Right renal cortex interstitium (tissue), 3 donors: ENCODE results near the gene CLIC6. TPM values are rescaled to one million over a fixed set of nuclear protein-coding genes. Genes with fewer than 3 reads are reported as not detected.
A peak's percentile ranks its signal among the peaks of the same experiment; 100 is the strongest.

Source experiments
- DNase-seq, 3 donors: peaks; one replicate each; pipeline ENCODE4 v3.0.0-alpha.2; 2013; ENCODE audit warnings: low read depth in 3 of 3, low spot score in 2 of 3
- polyA plus RNA-seq, 3 donors: library from polyadenylated mRNA; unstranded; fragments of 120-200 nt; gene quantifications; one replicate each; pipeline ENCODE4 v1.2.1, GENCODE V29; 2013; ENCODE audit not compliant: insufficient read length in 3 of 3

The CLIC6 gene
- polyA plus RNA-seq: 1 to 10 TPM; 1.2 to 2.1 (median 1.8) TPM

GRCh38 chr21:34668803-34669148 lies at the start of gene CLIC6:
Gene CLIC6 (plus strand): TSS chr21:34668994. CDS start chr21:34669389, 395 bp downstream.
- no peak for DNase-seq

GRCh38 chr21:34619841-34620665 lies 48.7 kb upstream of the CLIC6 start:
- DNase-seq: no peak

- DNase-seq: no peak
Observed at GRCh38 chr21:34621434-34622350, 47.1 kb upstream of the CLIC6 start.

- DNase-seq: no peak
Observed at GRCh38 chr21:34623516-34623915, 45.3 kb upstream of the CLIC6 start.

- no peak for DNase-seq
Observed at GRCh38 chr21:34625030-34625593, 43.7 kb upstream of the CLIC6 start.

GRCh38 chr21:34626131-34626530 lies 42.7 kb upstream of the CLIC6 start:
- no peak for DNase-seq

GRCh38 chr21:34630536-34631143 lies 38.2 kb upstream of the CLIC6 start:
- DNase-seq: peak; percentile 36 to 42 (median 41)

GRCh38 chr21:34632498-34632897 lies 36.3 kb upstream of the CLIC6 start:
- no peak for DNase-seq

- no peak for DNase-seq
Observed at GRCh38 chr21:34635307-34635706, 33.5 kb upstream of the CLIC6 start.

GRCh38 chr21:34636961-34637360 lies 31.8 kb upstream of the CLIC6 start:
- DNase-seq: no peak

- DNase-seq: no peak
Observed at GRCh38 chr21:34639250-34639649, 29.5 kb upstream of the CLIC6 start.

- DNase-seq: no peak
Observed at GRCh38 chr21:34639882-34640788, 28.7 kb upstream of the CLIC6 start.

- DNase-seq: no peak
Observed at GRCh38 chr21:34640858-34641257, 27.9 kb upstream of the CLIC6 start.

GRCh38 chr21:34642211-34643075 lies 26.4 kb upstream of the CLIC6 start:
- DNase-seq: no peak

GRCh38 chr21:34644825-34645224 lies 24.0 kb upstream of the CLIC6 start:
- DNase-seq: no peak

GRCh38 chr21:34647555-34647954 lies 21.2 kb upstream of the CLIC6 start:
- no peak for DNase-seq

GRCh38 chr21:34648739-34649297 lies 20.0 kb upstream of the CLIC6 start:
- DNase-seq: no peak

GRCh38 chr21:34649400-34649799 lies 19.4 kb upstream of the CLIC6 start:
- DNase-seq: no peak
